T-helper 1 cell (primary cell): ENCODE data around the gene DST.

Experiments
- DNase-seq, 5 donors: peaks; one replicate each; pipeline ENCODE4 v3.0.0-alpha.2; 2012 to 2020
- total RNA-seq, 4 donors: gene quantifications; one replicate each; lab custom pipeline; 2026; lab: John Stamatoyannopoulos, UW

The DST gene
- total RNA-seq = 4.6 to 19.0 (median 13.3) reads per million in 4 donors

DNA sequence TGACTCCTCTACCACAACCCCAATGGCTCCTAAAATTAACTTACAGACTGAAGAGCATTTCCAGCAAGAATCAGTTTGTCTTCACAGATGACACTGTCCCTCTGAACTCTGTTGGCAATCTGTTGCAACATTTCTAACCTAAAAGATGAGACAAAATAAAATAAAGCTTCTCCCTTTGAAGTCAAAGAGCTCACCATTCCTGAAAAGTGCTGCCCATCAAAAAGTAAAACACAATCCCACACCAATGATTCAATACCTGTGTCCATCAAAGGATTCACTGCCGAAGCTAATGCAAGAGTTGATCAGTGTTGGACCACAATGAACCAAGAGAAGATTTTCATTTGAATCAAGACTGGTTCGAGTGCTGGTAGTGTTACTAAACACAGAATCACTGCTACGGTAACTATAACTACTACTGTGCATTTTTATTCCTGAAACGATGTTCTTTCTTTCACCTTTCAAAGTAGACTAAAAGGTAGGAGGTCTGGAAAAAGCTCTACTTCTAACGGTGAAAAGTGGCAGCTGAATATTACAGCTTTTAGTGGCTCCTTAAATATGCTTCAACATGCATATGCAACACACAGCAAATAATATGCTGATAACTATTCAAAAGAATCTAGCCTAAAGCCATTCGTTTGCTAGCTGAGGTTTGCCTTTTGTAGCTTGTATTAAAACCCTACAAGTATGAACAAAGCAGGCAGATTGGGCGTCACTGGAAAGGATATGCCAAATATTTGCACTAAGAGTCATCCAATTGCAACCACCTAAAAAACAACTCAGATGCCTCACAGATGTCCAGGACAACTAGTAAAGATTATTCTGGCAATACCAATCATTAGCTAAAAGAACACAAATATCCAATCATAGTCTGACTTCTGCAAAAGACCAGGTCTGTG is at the start of gene DST:
TSS of gene DST (minus strand) at position 524 of the 896 bp plus-strand sequence.
- DNase-seq = no peak

DNA sequence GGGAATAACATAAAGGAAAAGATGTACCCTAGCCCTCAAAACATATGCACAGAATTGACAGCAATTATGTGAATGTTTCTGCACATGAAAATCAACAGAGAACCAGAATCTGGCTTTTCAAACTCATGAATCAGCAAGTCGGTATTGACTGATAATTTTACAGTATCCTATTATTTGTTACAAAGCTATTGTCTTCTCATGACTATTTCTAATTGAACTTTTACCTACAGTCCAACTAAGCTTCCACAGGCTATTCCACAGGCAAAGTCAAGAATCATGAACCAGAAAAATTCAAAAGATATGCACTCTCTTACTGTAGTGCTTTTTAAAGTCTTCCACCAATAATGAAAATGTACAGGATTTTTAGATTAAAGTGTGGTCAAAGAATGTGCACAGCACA is 49.1 kb upstream of the DST start:
- no peak for DNase-seq

DNA sequence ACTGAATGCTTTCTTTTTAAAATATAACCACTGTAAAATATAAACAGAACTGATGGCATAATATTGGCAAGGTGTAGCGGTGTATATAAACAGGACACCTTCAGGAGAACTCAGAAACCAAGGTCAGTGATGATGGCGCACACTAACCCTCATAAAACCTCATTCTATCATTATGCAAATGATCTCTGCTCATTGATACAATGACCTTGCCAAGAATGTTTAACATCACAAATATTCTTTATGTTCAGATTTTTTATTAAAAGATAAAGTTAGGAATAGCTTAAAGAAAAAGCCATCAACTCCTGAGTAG is 48.6 kb upstream of the DST start:
- no peak for DNase-seq

DNA sequence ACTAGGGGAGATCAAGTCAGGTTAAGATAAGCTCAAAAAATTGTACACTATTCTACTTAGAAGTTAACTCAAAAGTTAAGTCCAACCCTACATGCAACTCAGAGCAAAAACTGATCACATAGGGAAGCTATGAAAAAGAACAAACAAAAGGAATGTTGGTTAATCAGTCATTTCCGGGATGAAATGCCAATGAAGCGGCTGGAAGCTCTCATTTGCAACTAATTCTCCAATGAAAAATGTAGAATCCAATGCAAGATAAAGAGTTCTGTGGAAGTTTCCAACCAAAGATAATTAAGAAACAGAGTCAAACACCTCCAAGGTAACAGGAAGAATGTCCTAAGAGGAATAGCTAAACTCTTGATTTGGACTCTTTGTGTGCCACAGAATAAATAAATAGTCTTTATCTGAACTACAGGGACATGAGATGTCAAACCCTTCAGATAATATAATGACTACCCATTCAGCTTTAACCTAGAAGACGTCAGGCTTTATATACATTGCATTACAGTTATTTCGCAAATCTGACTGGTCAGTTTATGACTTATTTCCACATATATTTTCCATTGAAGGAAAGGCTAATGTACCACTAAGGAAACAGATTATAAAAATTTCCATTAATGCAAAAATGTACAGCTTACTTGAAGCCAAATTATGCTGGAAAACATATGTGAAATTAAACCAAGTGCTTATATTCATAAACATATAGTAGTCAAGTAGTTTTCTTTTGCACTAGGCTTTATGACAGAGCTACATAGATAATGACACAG is 48.0 kb upstream of the DST start:
- no peak for DNase-seq

DNA sequence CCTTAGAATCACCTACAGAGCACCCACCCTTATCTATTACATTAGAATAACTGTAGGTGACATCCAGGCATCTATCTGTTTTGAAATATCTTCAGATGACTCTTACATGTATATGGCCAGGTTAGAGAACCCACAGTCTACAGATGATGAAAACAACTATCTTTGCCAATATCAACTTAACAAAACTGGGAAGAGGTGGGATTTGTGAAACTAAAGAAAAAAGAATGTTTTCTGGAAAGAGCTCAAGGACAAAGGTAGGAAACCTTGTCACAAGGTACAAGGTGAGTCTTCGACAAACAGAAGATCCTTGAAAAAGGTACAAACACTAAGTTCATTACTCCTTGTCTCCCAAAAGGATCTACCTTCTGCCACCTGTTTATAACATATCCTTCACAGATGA is 47.0 kb upstream of the DST start:
- DNase-seq = no peak

DNA sequence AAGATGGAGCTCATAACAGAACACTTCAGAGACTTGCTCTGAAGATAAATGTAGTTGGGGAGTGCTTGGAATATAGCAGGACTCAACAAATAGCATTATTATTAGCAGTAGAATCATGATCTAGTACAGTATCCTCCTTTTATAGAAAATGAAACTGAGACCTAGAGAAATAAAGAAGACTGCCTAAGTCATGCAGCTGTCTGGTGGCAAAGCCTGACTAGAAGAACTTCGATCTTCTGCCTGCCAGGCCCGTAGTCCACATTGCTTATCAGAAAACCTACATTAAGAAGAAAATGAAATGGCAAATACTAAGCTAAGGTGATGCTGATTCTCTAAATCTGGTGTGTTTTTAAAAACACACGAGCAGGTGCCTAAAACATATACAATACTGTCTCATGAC is 46.4 kb upstream of the DST start:
- no peak for DNase-seq

DNA sequence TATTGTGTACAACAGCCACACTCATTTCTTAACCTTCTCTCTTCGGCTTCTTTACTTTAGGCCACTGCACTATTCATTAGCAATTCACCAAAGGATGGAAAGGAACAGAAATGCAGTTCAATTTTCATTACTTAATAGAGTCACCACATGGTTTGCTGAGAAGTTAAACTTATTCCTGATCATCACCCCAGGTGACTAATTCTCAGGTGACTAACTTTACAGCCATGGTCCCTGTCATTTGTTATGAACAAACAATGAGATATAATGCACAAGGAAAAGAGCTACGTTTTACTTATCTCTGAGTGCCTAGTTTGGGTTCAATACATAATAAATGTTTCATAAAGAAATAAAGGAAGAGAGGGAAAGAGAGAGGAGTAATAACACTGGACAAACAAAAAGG is 45.8 kb upstream of the DST start:
- DNase-seq = no peak

DNA sequence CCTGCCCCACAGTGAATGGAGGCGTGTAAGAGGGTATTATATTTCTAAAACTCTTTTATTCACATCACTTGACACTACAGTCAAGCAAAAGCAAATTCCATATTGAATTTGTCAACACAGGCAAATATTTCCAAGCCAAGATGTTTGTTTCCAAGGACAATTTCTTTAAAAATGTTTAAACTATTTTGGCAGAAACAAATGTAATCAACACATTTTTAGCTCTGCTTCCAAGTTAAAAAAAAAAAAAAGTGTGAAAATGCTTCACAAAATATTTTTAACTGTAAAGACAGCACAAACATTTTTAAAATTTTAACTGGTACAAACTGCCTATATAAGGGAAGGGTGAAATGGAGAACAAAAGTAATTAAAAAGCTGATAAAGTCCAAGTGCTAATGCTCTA is 44.9 kb upstream of the DST start:
- no peak for DNase-seq

DNA sequence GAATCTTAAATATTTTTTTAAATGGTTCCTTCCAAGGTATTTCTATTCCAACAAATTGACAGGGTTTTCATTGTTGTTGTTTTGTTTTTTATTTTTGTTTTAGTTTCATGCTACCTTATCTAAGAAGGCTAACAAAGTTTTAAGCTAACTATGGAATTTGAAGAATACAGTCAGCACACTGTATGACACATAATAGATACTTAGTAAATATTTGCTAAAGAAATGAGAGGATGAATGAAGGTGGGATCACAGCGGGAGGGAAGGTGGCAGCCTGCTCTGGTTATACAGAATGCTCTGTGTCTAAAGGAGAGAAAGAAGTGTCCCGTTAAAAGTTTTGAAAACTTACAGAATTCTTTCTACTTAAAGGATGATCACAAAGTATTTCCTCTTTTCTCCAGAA is 43.7 kb upstream of the DST start:
- no peak for DNase-seq

DNA sequence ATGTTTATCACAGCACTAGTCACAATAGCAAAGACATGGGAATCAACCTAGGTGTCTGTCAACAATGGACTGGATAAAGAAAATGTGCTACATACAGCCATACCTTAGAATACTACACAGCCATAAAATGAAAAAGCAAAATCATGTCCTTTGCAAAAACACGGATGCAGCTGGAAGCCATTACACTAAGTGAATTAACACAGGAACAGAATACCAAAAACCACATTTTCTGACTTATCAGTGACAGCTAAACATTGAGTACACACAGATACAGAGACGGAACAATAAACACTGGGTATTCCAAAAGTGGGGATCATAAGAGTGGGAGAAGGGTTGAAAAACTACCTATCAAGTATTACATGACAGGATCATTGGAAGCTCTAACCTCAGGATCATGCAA is 43.3 kb upstream of the DST start:
- DNase-seq = no peak

DNA sequence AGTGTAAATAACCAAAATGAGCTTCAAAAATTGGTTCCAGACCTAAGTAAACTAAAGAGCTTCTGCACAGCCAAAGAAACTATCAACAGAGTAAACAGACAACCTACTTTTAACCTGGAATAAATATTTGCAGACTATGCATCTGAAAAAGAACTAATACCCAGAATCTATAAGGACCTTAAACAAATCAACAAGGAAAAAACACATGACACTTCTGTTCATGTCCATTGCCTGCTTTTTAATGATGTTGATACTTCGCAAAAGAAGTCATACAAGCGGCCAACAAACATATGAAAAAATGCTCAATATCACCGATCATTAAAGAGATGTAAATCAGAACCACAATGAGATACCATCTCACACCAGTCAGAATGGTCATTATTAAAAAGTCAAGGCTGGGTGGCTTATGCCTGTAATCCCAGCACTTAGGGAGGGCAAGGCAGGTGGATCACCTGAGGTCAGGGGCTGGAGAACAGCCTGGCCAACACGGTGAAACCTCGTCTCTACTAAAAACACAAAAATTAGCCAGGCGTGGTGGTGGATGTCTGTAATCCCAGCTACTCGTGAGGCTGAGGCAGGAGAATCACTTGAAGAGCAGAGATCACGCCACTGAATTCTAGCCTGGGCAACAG is 42.5 kb upstream of the DST start:
- no peak for DNase-seq

DNA sequence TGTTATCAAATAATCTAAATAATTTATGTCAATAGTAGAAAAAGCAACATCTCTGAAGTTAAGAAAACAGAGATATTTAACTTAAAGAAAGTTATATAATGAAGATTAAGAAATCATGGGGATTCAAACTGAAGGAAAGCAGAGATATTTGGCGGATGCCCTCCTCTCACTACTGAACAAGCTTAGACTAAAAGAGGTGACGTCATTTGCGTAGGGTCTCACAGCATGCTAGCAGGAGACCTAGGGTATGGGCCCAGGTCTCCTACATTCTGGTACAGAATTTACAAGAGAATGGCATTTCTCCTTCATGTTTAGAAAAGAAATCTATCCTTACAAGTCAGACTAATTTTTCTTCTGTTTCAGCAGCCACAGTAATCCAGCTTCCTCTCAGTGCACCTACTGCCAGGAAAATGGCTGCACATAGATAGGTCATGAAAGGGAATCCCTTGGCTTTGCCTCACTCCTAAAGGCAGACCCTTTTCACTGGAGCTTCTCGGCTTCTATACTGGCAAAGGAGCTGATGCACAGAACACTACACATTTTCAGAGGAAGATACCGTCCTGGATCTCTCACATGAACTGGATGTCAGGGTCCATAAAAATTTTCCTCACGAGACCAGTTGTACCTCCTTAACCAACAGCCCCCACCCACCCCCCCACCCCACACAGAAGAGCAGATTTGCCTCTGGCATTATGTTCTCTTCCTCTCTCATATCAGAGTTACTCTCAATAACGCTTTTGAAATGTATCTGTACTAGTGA is 41.8 kb upstream of the DST start:
- no peak for DNase-seq

DNA sequence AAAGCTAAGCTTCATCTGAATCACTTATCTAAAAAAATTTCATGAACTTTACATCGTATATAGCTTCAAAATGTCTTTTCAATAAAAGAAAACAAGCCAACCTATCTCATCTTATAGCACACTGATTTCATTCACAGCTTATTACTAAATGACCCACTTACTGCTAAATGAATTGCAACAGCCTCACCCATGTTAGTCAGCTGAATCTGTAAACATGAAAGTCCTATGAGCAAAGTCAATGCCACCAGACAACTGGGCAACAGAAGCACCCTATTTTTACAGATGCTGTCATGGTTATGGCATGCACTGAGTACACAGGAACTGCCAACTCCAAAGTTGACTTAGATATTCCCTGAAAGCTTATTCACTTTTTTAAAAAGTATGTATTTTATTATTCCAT is 41.2 kb upstream of the DST start:
- no peak for DNase-seq

DNA sequence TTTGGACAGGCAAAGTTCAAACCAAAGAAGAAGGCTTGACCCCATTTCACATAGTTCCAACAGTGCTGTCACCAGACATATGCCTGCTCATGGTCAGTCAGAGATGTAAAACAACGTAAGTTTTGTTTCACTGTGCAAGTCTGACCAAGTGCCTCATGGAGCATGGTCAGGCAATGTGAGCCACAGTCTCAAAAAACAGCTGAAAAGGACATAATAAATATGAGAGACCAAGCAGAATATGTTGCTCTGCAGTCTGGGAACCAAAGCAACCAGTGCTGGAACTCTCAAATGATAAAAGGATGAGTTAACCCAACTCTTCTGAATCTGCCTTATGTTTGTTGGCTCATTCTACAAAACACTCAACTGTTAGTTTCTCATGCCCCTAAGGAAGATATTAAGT is 39.9 kb upstream of the DST start:
- DNase-seq = no peak

DNA sequence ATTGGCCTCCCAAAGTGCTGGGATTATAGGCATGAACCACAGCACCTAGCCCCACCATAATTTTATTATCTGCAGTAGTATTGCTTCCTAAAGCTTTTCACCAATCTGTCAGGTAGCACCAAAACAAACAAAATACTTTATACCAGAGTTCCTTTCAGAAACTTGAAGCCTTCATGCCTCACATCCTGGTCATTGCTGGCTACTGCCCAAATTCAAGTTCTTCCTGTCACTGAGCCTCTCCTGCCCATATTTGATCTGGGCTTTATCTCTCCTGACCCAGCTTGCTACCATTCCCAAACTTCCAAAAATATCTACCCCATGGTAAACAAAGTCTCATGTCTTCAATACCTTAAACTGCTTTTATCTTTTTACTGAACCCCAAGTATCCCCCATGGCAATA is 34.9 kb upstream of the DST start:
- DNase-seq = no peak

DNA sequence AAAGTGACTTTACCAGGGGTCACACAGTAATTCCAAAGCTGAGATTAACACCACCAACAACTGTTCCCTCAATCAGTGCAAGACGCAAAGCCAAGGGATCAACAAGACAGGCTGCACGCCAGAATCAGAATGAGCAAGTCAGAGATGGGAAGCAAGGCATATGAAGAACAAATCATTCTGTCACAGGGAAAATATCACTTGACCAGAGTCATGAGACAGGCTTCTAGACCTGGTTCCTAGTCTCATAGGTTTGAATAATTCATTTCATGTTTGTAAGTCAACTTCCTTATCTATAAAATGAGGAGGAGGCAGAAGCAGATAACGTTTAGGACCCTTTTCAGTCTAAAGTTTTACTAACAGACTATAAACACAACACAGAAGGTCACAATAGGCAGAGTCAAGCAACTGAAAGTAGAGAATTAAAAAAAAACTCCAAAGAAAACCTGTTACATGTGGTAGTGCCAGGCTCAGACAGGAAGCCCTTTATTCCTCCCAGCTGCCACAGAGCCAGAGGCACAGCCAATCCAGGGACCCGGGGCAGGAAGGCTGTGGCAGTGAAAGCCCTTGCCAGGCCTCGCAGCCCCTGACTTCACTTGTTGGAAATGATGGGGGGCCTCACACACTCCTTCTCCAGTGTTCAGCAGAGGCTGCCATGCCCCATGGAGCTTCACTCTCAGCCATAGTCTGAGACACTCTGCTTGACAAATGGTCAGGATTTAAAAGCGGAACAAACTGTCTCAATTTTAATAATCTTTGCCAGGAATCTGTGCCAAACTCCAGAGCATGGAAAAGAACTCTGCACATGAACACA is 29.2 kb upstream of the DST start:
- DNase-seq = no peak

DNA sequence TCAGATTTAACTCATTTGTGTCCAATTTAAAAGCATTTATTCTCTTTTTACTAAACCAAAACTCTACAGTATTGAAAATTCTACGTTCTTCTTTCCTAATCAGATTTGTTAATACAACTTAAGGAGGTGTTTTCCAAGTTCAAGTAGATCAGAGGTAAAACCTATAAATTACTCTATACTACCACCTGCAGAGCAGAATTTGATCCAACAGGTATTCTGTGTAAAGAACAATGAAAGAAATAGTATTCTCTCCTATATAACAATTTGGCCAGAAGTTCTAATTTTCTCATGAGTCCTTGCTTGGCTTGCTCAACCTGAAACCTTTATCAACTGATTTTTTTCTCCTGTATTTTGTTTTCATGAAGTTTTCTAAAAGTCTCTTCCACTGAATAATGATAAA is 28.5 kb upstream of the DST start:
- DNase-seq = no peak

DNA sequence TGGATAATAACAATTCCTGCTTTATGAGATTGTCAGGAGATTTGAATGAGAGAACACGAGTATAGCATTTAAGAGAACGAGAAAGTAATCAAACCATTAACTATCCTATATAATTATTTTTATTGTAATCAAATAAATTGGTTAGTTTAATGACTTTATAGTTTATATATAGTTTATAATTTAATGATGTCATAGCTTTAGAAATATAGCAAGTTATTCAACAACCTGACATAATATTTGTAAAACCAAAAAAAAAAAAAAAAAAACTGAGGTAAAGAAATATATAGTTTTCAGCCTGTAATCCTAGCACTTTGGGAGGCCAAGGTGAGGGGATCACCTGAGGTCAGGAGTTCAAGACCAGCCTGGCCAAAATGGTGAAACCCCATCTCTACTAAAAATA is 26.4 kb upstream of the DST start:
- no peak for DNase-seq

DNA sequence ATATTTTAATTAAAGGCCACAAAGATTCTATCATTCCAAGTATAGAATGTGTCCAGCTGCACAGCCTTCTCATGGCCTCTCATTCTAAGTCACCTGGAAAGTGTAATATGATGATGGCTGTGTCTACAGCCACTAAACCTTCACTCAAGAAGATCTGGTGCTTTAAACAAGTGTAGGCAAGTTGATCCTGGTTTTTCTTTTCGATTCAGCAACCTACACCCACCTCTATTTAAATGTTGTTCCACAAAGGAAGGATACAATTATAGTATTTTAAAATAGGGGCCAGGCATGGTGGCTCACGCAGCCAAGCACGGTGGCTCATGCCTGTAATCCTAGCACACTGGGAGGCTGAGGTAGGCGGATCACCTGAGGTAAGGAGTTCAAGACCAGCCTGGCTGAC is 25.5 kb upstream of the DST start:
- no peak for DNase-seq

DNA sequence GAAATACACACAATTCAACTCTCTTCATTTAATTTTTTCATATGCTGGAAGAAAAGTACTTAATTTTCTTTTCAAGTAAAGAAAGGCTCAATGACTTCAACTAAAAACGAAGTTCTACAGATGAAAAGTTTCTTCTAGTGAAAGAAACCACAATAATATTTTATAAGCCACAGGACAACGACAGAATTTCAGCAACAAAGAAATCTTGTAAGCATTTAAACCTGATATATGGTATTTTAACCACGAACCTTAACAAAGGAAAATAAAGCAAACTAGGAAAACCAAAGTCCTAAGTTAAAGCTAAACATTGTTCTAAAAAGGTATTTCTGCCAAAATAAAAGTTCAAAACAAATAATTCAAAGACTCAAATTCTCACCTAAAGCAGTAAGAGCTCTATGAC is 24.6 kb upstream of the DST start:
- no peak for DNase-seq

DNA sequence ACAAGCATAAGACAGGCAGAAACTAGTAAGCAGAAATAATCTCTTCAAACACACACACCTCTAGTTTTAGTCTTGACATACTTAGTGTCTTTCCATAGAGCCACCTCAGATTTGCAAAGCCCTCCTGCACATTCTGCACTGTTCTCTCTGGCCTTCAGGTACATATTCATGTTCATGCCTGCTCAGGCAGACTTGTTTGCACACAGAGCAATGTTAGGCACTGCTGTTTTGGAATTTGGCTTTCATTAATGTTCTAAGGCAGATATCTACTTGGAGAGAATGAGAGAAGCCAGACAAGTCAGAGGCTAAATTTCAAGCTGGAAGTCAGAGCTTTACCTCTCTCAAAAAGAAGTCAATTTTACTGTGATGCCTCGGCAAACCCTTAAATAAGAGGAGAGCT is 21.3 kb upstream of the DST start:
- no peak for DNase-seq

DNA sequence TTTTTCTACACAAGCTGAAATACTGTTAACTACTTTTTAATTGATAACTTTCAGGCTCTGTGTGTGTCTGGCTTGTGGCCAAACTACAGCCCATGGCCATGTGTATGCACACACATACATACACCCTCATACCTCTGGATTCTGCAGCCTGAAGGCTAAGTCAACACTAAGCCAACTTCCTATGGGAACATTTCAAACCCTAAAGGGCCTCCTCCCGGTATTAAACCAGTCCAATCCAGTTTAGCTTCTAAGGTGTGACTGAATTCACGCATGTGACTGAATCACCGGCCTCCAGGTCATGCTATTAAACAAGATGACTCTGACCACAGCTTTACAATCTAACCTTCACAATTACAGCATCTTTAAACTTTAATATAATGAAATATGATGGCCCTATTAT is 20.7 kb upstream of the DST start:
- no peak for DNase-seq
